GM12878 (cell line): Measurements from ENCODE around the gene PPP5C. TPM values are rescaled to one million over a fixed set of nuclear protein-coding genes. Genes with fewer than 3 reads are reported as not detected.

ENCODE experiments used
- ATAC-seq: fragments of 200-7000 bp; cut with Tn5 transposase; 3 replicates; pipeline ENCODE4 v1.9.1; 2020; ENCODE audit warnings: mild to moderate bottlenecking, moderate library complexity
- BruUV-seq: library from RNA; stranded (reverse); fragments of 400-500 nt; replicated peaks from 2 replicates; lab custom pipeline; 2021; lab: Mats Ljungman, UMichigan
- CTCF ChIA-PET: fragments of 300-600 bp; sonication (Branson Sonifier 250); formaldehyde crosslinking; extraction: SDS; loops from one replicate; lab custom pipeline; 2021; ENCODE audit warnings: inconsistent platforms; lab: Yijun Ruan, JAX
- POLR2A ChIA-PET: fragments of 350-600 bp; formaldehyde crosslinking; extraction: SDS; loops from one replicate; lab custom pipeline; 2021; ENCODE audit warnings: inconsistent platforms; lab: Charles Lee
- RAD21 ChIA-PET: fragments of 300-600 bp; sonication (Branson Sonifier 250); formaldehyde crosslinking; loops from one replicate; lab custom pipeline; 2023; ENCODE audit warnings: antibody characterized with exemption; ENCODE audit not compliant: unreplicated experiment; lab: Charles Lee
- SMC1A ChIA-PET: fragments of 300-600 bp; sonication (Branson Sonifier 250); formaldehyde crosslinking; loops from one replicate; lab custom pipeline; 2023; ENCODE audit not compliant: unreplicated experiment, uncharacterized antibody; lab: Charles Lee
- DNase-seq: peaks from one replicate; pipeline ENCODE4 v3.0.0-alpha.2; 2011; ENCODE audit warnings: low read depth, low spot score
- FAIRE-seq: peaks from 3 replicates; lab custom pipeline; 2011; peaks lifted over from hg19 to GRCh38; lab: Jason Lieb, UNC
- H2AFZ ChIP-seq: 2 replicates; pipeline ENCODE4 v1.6.0; 2011; ENCODE audit warnings: low read depth, low read length, control low read depth; ENCODE audit not compliant: control insufficient read depth
- H3K27ac ChIP-seq: 2 replicates; pipeline ENCODE4 v1.5.1; 2011; ENCODE audit warnings: control low read depth; ENCODE audit not compliant: control insufficient read depth, insufficient read depth
- H3K27me3 ChIP-seq, 2 experiments: replicated peaks in 1 of 2; 2 replicates each; pipeline versions ENCODE4 v1.6.0 to v1.6.1; 2011; ENCODE audit warnings: low read length in 1 of 2; ENCODE audit not compliant: control insufficient read depth in 2 of 2, insufficient read depth in 2 of 2
- H3K36me3 ChIP-seq, 2 experiments: 2 replicates each; pipeline ENCODE4 v1.5.1; 2011; ENCODE audit warnings: low read length in 1 of 2; ENCODE audit not compliant: control insufficient read depth in 2 of 2, insufficient read depth in 2 of 2
- H3K4me1 ChIP-seq: 2 replicates; pipeline ENCODE4 v1.6.1; 2011; ENCODE audit warnings: mild to moderate bottlenecking, low read length, moderate library complexity, mixed read lengths; ENCODE audit not compliant: control insufficient read depth, insufficient read depth
- H3K4me2 ChIP-seq: 2 replicates; pipeline ENCODE4 v1.6.0; 2011; ENCODE audit warnings: control low read depth; ENCODE audit not compliant: control insufficient read depth, insufficient read depth
- H3K4me3 ChIP-seq: fragments of 200-600 bp; sonication (generic); 2 replicates; pipeline ENCODE4 v1.5.1; 2016
- H3K79me2 ChIP-seq: 2 replicates; pipeline ENCODE4 v1.6.0; 2011; ENCODE audit warnings: low read length; ENCODE audit not compliant: control insufficient read depth, insufficient read depth
- H3K9ac ChIP-seq: 2 replicates; pipeline ENCODE4 v1.8.0; 2011; ENCODE audit warnings: low read length, control low read depth, mixed read lengths; ENCODE audit not compliant: control insufficient read depth, insufficient read depth
- H3K9me3 ChIP-seq: replicated peaks from 3 replicates; pipeline ENCODE4 v1.5.1; 2011; ENCODE audit warnings: mild to moderate bottlenecking, low read length; ENCODE audit not compliant: control insufficient read depth, insufficient read depth
- H4K20me1 ChIP-seq: 2 replicates; pipeline ENCODE4 v1.6.0; 2011; ENCODE audit not compliant: control insufficient read depth, insufficient read depth
- CUX1 ChIP-seq: IDR thresholded peaks from 2 replicates; pipeline ENCODE4 v1.6.1; 2012; ENCODE audit warnings: improper control_type of control experiment, low read depth, low read length; ENCODE audit not compliant: insufficient replicate concordance
- EZH2 ChIP-seq: IDR thresholded peaks from 2 replicates; pipeline ENCODE4 v1.6.1; 2012; ENCODE audit warnings: low read depth, mild to moderate bottlenecking, control low read depth, inconsistent platforms, low read length, borderline replicate concordance; ENCODE audit not compliant: control insufficient read depth
- HCFC1 ChIP-seq: fragments of 150-350 bp; IDR thresholded peaks from 2 replicates; pipeline ENCODE4 v1.6.1; 2014; ENCODE audit warnings: low read length
- HSF1 ChIP-seq: fragments of 150-350 bp; IDR thresholded peaks from 2 replicates; pipeline ENCODE4 v1.6.1; 2014; ENCODE audit warnings: mild to moderate bottlenecking, low read depth, low read length
- JUND ChIP-seq: IDR thresholded peaks from 2 replicates; pipeline ENCODE4 v1.6.1; 2012; ENCODE audit warnings: low read depth, mild to moderate bottlenecking, low read length, improper control_type of control experiment, moderate library complexity
- MTA3 ChIP-seq: IDR thresholded peaks from 2 replicates; pipeline ENCODE4 v1.6.1; 2012; ENCODE audit warnings: low read length, inconsistent platforms, borderline replicate concordance
- NFXL1 ChIP-seq: fragments of 450-650 bp; IDR thresholded peaks from 2 replicates; pipeline ENCODE4 v1.6.1; 2017; ENCODE audit warnings: antibody characterized with exemption, mild to moderate bottlenecking, borderline replicate concordance
- PAX5 ChIP-seq: IDR thresholded peaks from 2 replicates; pipeline ENCODE4 v1.6.1; 2011; ENCODE audit warnings: low read depth, low read length, borderline replicate concordance
- RB1 ChIP-seq: fragments of 450-650 bp; formaldehyde crosslinking; IDR thresholded peaks from 2 replicates; pipeline ENCODE4 v1.6.1; 2017; ENCODE audit warnings: mild to moderate bottlenecking, borderline replicate concordance
- RBBP5 ChIP-seq: fragments of 200-600 bp; sonication (generic); conservative IDR thresholded peaks from 2 replicates; pipeline ENCODE4 v1.6.1; 2016
- SIN3A ChIP-seq: IDR thresholded peaks from 2 replicates; pipeline ENCODE4 v1.6.1; 2012; ENCODE audit warnings: low read depth, low read length, improper control_type of control experiment
- SREBF1 ChIP-seq: IDR thresholded peaks from 2 replicates; pipeline ENCODE4 v1.6.1; 2012; ENCODE audit warnings: mild to moderate bottlenecking, low read length
- ZNF207 ChIP-seq: fragments of 450-650 bp; IDR thresholded peaks from 2 replicates; pipeline ENCODE4 v1.6.1; 2014; ENCODE audit warnings: antibody characterized with exemption, mild to moderate bottlenecking, borderline replicate concordance
- WGBS: methylation state at CpG from one replicate; pipeline ENCODE4 v1.1.6; 2016; ENCODE audit warnings: low lambda C conversion rate; ENCODE audit not compliant: insufficient replicate concordance, insufficient coverage; ENCODE audit errors: missing lambda C conversion rate; 5-methylcytosine and 5-hydroxymethylcytosine counted together
- in situ Hi-C: fragments of 300-500 bp; cut with MboI; formaldehyde crosslinking; loops from 9 replicates; pipeline ENCODE4 v1.14.3; 2018; ENCODE audit warnings: mixed read lengths
- intact Hi-C: fragments of 100-400 bp; cut with micrococcal nuclease; formaldehyde crosslinking; loops from one replicate; pipeline ENCODE4 v1.14.2; 2022; ENCODE audit not compliant: unreplicated experiment
- polyA plus RNA-seq, 11 experiments: library from polyadenylated mRNA; depleted of rRNA in 4 of 11; unstranded in 6 of 11; stranded (reverse) in 5 of 11; fragments of >200 nt; fragmentation: Nextera tagmentation in 4 of 11; fragmentation: Illumina TruSeq in 1 of 11; extraction: Ambion mirVana in 4 of 11; extraction: Trizol in 1 of 11; gene quantifications; 1 replicate in 1 of 11; 2 replicates in 10 of 11; pipeline versions ENCODE4 v1.2.1 to v1.2.3, GENCODE V29; 2011 to 2016; ENCODE audit warnings: inconsistent platforms in 2 of 11, missing spikeins in 2 of 11, low read depth in 1 of 11
- total RNA-seq, 4 experiments: library from RNA; depleted of rRNA in 3 of 4; stranded (reverse); fragments of >200 nt in 3 of 4; fragmentation: Illumina TruSeq in 1 of 4; extraction: Trizol in 1 of 4; gene quantifications; 2 replicates each; pipeline versions ENCODE4 v1.2.1 to v1.2.3, GENCODE V29; 2013 to 2021

Gene PPP5C
- total and polyA plus RNA-seq, 10 of the 15 experiments (the other 5 are each of a cell fraction or from before 2014, with no cell fraction given) = 1.1 to 154 (median 94.5) TPM

DNA sequence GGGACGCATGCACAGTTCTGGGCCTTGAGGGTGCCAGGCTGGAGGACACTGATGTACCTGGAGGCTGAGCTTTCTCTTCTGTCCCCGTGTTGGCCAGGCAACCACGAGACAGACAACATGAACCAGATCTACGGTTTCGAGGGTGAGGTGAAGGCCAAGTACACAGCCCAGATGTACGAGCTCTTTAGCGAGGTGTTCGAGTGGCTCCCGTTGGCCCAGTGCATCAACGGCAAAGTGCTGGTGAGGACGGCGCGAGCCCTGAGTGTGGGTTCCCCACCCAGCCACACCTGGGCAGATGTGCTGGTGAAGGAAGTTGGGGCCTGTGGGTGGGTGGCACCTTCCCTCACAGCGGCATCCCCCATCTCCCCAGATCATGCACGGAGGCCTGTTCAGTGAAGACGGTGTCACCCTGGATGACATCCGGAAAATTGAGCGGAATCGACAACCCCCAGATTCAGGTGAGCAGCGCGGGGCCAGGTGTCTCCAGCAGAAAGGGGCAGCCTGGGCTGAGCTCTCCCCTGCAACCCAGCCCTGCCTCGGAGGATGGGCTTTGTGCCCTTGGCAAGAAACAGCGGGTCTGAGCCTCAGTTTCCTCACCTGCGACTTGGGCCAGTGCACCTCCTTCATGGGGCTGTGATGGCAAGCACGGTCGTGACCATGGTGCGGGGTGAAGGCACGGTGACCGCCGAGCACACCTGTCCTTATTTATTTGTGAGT lies 40.3 kb downstream of the PPP5C start:
- POLR2A ChIA-PET = no interaction called here
- CTCF ChIA-PET = interaction anchor here (0.7 kb wide), 1 partner anchor 129 kb away, joined by 3 read pairs; no protein-coding TSS in a partner anchor
- in situ Hi-C loops = no loop called here

DNA sequence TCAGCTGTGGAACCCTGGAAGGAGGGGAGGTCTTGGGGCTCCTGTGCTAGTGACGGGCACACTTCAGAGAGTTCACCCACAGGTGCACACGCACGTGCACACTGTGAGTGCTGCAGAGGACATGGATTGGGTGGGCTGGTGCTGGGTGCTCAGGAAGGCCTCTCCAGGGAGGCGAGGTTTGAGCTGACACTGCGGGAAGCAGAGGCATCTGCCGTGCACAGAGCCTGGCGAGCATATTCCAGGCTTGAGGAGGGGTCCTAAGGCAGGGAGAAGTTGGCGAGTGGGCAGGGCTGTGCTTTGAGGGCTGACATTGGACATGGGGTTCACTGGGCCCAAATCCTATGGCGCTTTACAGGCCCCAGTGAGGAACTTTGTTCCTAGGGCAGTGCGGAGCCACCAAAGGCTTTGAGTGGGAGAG lies 40.8 kb downstream of the PPP5C start:
- SMC1A ChIA-PET = no interaction called here
- DNase-seq = no peak
- H3K4me3 ChIP-seq = no peak overlapping the region
- intact Hi-C loops = no loop called here
- TF ChIP-seq HSF1 (no peak), ZNF207 (no peak), SIN3A (no peak), HCFC1 (no peak), CUX1 (no peak)
- TF ChIP-seq, all 136 proteins: peak for 0
- in situ Hi-C loops = no loop called here
- CTCF ChIA-PET = no interaction called here
- H4K20me1 ChIP-seq = no peaks in the 10 kb centered on the region
- H2AFZ ChIP-seq = no peak overlapping the region
- POLR2A ChIA-PET = no interaction called here
- H3K36me3 ChIP-seq = peaks cover 34 to 56% of the 10 kb centered on the region in 2 experiments
- no peaks in the 10 kb centered on the region for H3K4me1 ChIP-seq
- WGBS = 96% methylated on average over 9 of the region's 10 CpGs
- no peaks in the 10 kb centered on the region for H3K9me3 ChIP-seq
- no peak for ATAC-seq
- RAD21 ChIA-PET = no interaction called here
- no peak overlapping the region for H3K9ac ChIP-seq
- H3K4me2 ChIP-seq = no peak overlapping the region
- no peak overlapping the region for H3K27ac ChIP-seq
- H3K27me3 ChIP-seq = no peaks in the 10 kb centered on the region
- no TSS peak for BruUV-seq
- FAIRE-seq = no peak
- H3K79me2 ChIP-seq = no peaks in the 10 kb centered on the region

More for the DNA sequence above, 40.3 kb downstream of the PPP5C start:
- no peak overlapping the region for H3K4me2 ChIP-seq
- H3K27me3 ChIP-seq = no peaks in the 10 kb centered on the region
- no peak for ATAC-seq
- WGBS = 98% methylated on average over 30 of the region's 30 CpGs
- ChIA-PET RAD21 (no interaction called here), SMC1A (no interaction called here)
- H3K27ac ChIP-seq = no peak overlapping the region
- H4K20me1 ChIP-seq = no peaks in the 10 kb centered on the region
- TF ChIP-seq PAX5 (no peak), RBBP5 (no peak), NFXL1 (no peak), SREBF1 (no peak), EZH2 (no peak), MTA3 (no peak), JUND (no peak), RB1 (no peak)
- FAIRE-seq = no peak
- intact Hi-C loops = no loop called here
- H3K9ac ChIP-seq = no peak overlapping the region
- H3K9me3 ChIP-seq = no peaks in the 10 kb centered on the region
- H2AFZ ChIP-seq = no peak overlapping the region
- no TSS peak for BruUV-seq
- H3K36me3 ChIP-seq = peaks cover 37 to 55% of the 10 kb centered on the region in 2 experiments
- no peaks in the 10 kb centered on the region for H3K4me1 ChIP-seq
- no peak overlapping the region for H3K4me3 ChIP-seq
- DNase-seq = no peak
- no peaks in the 10 kb centered on the region for H3K79me2 ChIP-seq
